ENCODE results near the gene NTNG2. TPM values are rescaled to one million over a fixed set of nuclear protein-coding genes. Genes with fewer than 3 reads are reported as not detected.
A peak's percentile ranks its signal among the peaks of the same experiment; 100 is the strongest.

NTNG2 gene
- total RNA-seq, 1 donor from 2014 or later: 2.5 TPM

GRCh38 chr9:132166599-132166998 lies 4.7 kb downstream of the NTNG2 start:
- H3K9me3 Mint-ChIP-seq (ENCODE audit: unreplicated experiment): no peaks in the 10 kb centered on the region
- H3K4me3 ChIP-seq (ENCODE audit: insufficient read depth, low read depth, low read length): no peak overlapping the region
- no peak overlapping the region for H3K4me2 ChIP-seq (ENCODE audit: low read length)
- peaks cover 2% of the 10 kb centered on the region for H3K36me3 Mint-ChIP-seq (ENCODE audit: low read depth, unreplicated experiment)
- no peaks in the 10 kb centered on the region for H3K9me3 ChIP-seq (ENCODE audit: insufficient read depth, low read depth, low read length)
- peaks cover 70% of the 10 kb centered on the region for H3K27me3 Mint-ChIP-seq (ENCODE audit: low read depth, unreplicated experiment)
- peaks cover 3% of the 10 kb centered on the region for H3K4me1 Mint-ChIP-seq (ENCODE audit: low read depth, unreplicated experiment)
- no peaks in the 10 kb centered on the region for H3K36me3 ChIP-seq (ENCODE audit: insufficient read depth, low read length)
- TF ChIP-seq EZH2 (IDR thresholded peaks at IDR 0.05; ENCODE audit: insufficient read depth, low read length) (no peak), CTCF (IDR thresholded peaks at IDR 0.05; ENCODE audit: insufficient read depth, low read depth, low read length) (peak; percentile 9)
- H3K4me1 ChIP-seq (ENCODE audit: insufficient read depth, low read length): peaks cover 15% of the 10 kb centered on the region
- H3K4me3 Mint-ChIP-seq (ENCODE audit: unreplicated experiment): no peak overlapping the region
- no peak overlapping the region for H3K27ac Mint-ChIP-seq (ENCODE audit: unreplicated experiment)
- peaks cover 54% of the 10 kb centered on the region for H3K27me3 ChIP-seq (ENCODE audit: insufficient read depth, low read length)
- H2AFZ ChIP-seq (ENCODE audit: low read depth, low read length): no peak overlapping the region
- H3K9ac ChIP-seq (ENCODE audit: low read length): no peak overlapping the region
- FAIRE-seq (no peak), DNase-seq (ENCODE audit: low read depth) (no peak)
- peaks cover 65% of the 10 kb centered on the region for H4K20me1 ChIP-seq (ENCODE audit: insufficient read depth, low read length)
- no peaks in the 10 kb centered on the region for H3K79me2 ChIP-seq (ENCODE audit: insufficient read depth, low read length)
- H3K27ac ChIP-seq (ENCODE audit: low read depth, low read length): no peak overlapping the region

GRCh38 chr9:132167192-132167591 lies 5.3 kb downstream of the NTNG2 start:
- H3K27ac ChIP-seq (ENCODE audit: low read depth, low read length): no peak overlapping the region
- no peaks in the 10 kb centered on the region for H3K36me3 ChIP-seq (ENCODE audit: insufficient read depth, low read length)
- Mint-ChIP-seq H3K4me1 (ENCODE audit: low read depth, unreplicated experiment) (peaks cover 3% of the 10 kb centered on the region), H3K9me3 (ENCODE audit: unreplicated experiment) (peaks cover 1% of the 10 kb centered on the region), H3K36me3 (ENCODE audit: low read depth, unreplicated experiment) (peaks cover 5% of the 10 kb centered on the region), H3K27me3 (ENCODE audit: low read depth, unreplicated experiment) (peaks cover 76% of the 10 kb centered on the region), H3K27ac (ENCODE audit: unreplicated experiment) (no peak overlapping the region), H3K4me3 (ENCODE audit: unreplicated experiment) (no peak overlapping the region)
- DNase-seq (ENCODE audit: low read depth) (no peak), FAIRE-seq (no peak)
- H3K79me2 ChIP-seq (ENCODE audit: insufficient read depth, low read length): no peaks in the 10 kb centered on the region
- H3K9ac ChIP-seq (ENCODE audit: low read length): no peak overlapping the region
- no peak overlapping the region for H3K4me3 ChIP-seq (ENCODE audit: insufficient read depth, low read depth, low read length)
- H3K4me1 ChIP-seq (ENCODE audit: insufficient read depth, low read length): peaks cover 14% of the 10 kb centered on the region
- H3K4me2 ChIP-seq (ENCODE audit: low read length): no peak overlapping the region
- TF ChIP-seq CTCF (IDR thresholded peaks at IDR 0.05; ENCODE audit: insufficient read depth, low read depth, low read length) (no peak), EZH2 (IDR thresholded peaks at IDR 0.05; ENCODE audit: insufficient read depth, low read length) (no peak)
- peaks cover 68% of the 10 kb centered on the region for H4K20me1 ChIP-seq (ENCODE audit: insufficient read depth, low read length)
- no peak overlapping the region for H2AFZ ChIP-seq (ENCODE audit: low read depth, low read length)
- no peaks in the 10 kb centered on the region for H3K9me3 ChIP-seq (ENCODE audit: insufficient read depth, low read depth, low read length)
- peaks cover 54% of the 10 kb centered on the region for H3K27me3 ChIP-seq (ENCODE audit: insufficient read depth, low read length)

- DNase-seq (ENCODE audit: low read depth) (peak; percentile 46), FAIRE-seq (no peak)
- peaks cover 2% of the 10 kb centered on the region for H3K4me1 Mint-ChIP-seq (ENCODE audit: low read depth, unreplicated experiment)
- Histone ChIP-seq H3K4me2 (ENCODE audit: low read length) (no peak overlapping the region), H3K36me3 (ENCODE audit: insufficient read depth, low read length) (no peaks in the 10 kb centered on the region), H3K79me2 (ENCODE audit: insufficient read depth, low read length) (no peaks in the 10 kb centered on the region), H3K9me3 (ENCODE audit: insufficient read depth, low read depth, low read length) (no peaks in the 10 kb centered on the region), H2AFZ (ENCODE audit: low read depth, low read length) (no peak overlapping the region), H3K4me3 (ENCODE audit: insufficient read depth, low read depth, low read length) (no peak overlapping the region), H3K27ac (ENCODE audit: low read depth, low read length) (no peak overlapping the region), H4K20me1 (ENCODE audit: insufficient read depth, low read length) (peaks cover 68% of the 10 kb centered on the region), H3K4me1 (ENCODE audit: insufficient read depth, low read length) (peaks cover 3% of the 10 kb centered on the region), H3K27me3 (ENCODE audit: insufficient read depth, low read length) (peaks cover 44% of the 10 kb centered on the region), H3K9ac (ENCODE audit: low read length) (no peak overlapping the region)
- peaks cover 5% of the 10 kb centered on the region for H3K36me3 Mint-ChIP-seq (ENCODE audit: low read depth, unreplicated experiment)
- H3K27ac Mint-ChIP-seq (ENCODE audit: unreplicated experiment): no peak overlapping the region
- H3K9me3 Mint-ChIP-seq (ENCODE audit: unreplicated experiment): peaks cover 1% of the 10 kb centered on the region
- H3K27me3 Mint-ChIP-seq (ENCODE audit: low read depth, unreplicated experiment): peaks cover 80% of the 10 kb centered on the region
- TF ChIP-seq CTCF (IDR thresholded peaks at IDR 0.05; ENCODE audit: insufficient read depth, low read depth, low read length): no peak
- TF ChIP-seq EZH2 (IDR thresholded peaks at IDR 0.05; ENCODE audit: insufficient read depth, low read length): no peak
- H3K4me3 Mint-ChIP-seq (ENCODE audit: unreplicated experiment): no peak overlapping the region
Observed at GRCh38 chr9:132168347-132168746, 6.5 kb downstream of the NTNG2 start.
